SK-N-SH (cell line): ENCODE measurements around the gene ZNF585A. TPM values are rescaled to one million over a fixed set of nuclear protein-coding genes. Genes with fewer than 3 reads are reported as not detected.

ENCODE experiments used
- CTCF ChIA-PET: fragments of 300-600, 350-600 bp; formaldehyde crosslinking; extraction: SDS; loops from one replicate; lab custom pipeline; 2021; lab: Yijun Ruan, JAX
- POLR2A ChIA-PET: fragments of 350-600 bp; sonication (Branson Sonifier 250); formaldehyde crosslinking; extraction: SDS; loops from one replicate; lab custom pipeline; 2020; ENCODE audit warnings: antibody characterized with exemption, inconsistent platforms; lab: Yijun Ruan, JAX
- DNase-seq: peaks from one replicate; pipeline ENCODE4 v3.0.0; 2012
- H2AFZ ChIP-seq: fragments of 200-600 bp; sonication (generic); 2 replicates; pipeline ENCODE4 v1.8.1; 2016; ENCODE audit warnings: antibody characterized with exemption, mild to moderate bottlenecking, low read depth
- H3F3A ChIP-seq: fragments of 200-600 bp; sonication (generic); replicated peaks from 2 replicates; pipeline ENCODE3; 2016; ENCODE audit warnings: antibody characterized with exemption, mild to moderate bottlenecking; ENCODE audit not compliant: insufficient read depth
- H3K27ac ChIP-seq, 2 experiments: fragments of 200-500 bp in 1 of 2; fragments of 200-600 bp in 1 of 2; sonication (Bioruptor generic) in 1 of 2; sonication (generic), shearing (Covaris generic) in 1 of 2; 2 replicates each; pipeline versions ENCODE4 v1.5.1 to v1.6.1; 2014 to 2016; ENCODE audit warnings: low read depth in 2 of 2, inconsistent platforms in 1 of 2, low read length in 1 of 2, mild to moderate bottlenecking in 1 of 2, mixed read lengths in 1 of 2
- H3K27me3 ChIP-seq: fragments of 200-600 bp; sonication (generic), shearing (Covaris generic); 2 replicates; pipeline ENCODE4 v1.6.1; 2016; ENCODE audit warnings: mixed run types; ENCODE audit not compliant: insufficient read depth
- H3K36me3 ChIP-seq, 2 experiments: fragments of 200-500 bp in 1 of 2; fragments of 200-600 bp in 1 of 2; sonication (Bioruptor generic) in 1 of 2; sonication (generic) in 1 of 2; replicated peaks in 1 of 2; 2 replicates each; pipeline versions ENCODE3 to v1.5.1; 2014 to 2016; ENCODE audit warnings: low read length in 1 of 2, mild to moderate bottlenecking in 1 of 2; ENCODE audit not compliant: insufficient read depth in 2 of 2, control insufficient read depth in 1 of 2
- H3K4me1 ChIP-seq, 2 experiments: fragments of 200-500 bp in 1 of 2; fragments of 200-600 bp in 1 of 2; sonication (Bioruptor generic) in 1 of 2; sonication (generic), shearing (Covaris generic) in 1 of 2; 2 replicates each; pipeline versions ENCODE4 v1.5.1 to v1.6.1; 2014 to 2016; ENCODE audit warnings: low read depth in 1 of 2, low read length in 1 of 2, mixed run types in 1 of 2; ENCODE audit not compliant: insufficient read depth in 2 of 2, control insufficient read depth in 1 of 2
- H3K4me2 ChIP-seq: fragments of 200-600 bp; sonication (generic), shearing (Covaris generic); 2 replicates; pipeline ENCODE4 v1.6.1; 2017; ENCODE audit warnings: mixed run types
- H3K4me3 ChIP-seq, 2 experiments: fragments of 200-500 bp in 1 of 2; fragments of 200-600 bp in 1 of 2; sonication (Bioruptor generic) in 1 of 2; sonication (generic), shearing (Covaris generic) in 1 of 2; 2 replicates each; pipeline versions ENCODE4 v1.5.1 to v1.8.1; 2014 to 2016; ENCODE audit warnings: low read depth in 2 of 2, inconsistent platforms in 1 of 2, low read length in 1 of 2, mild to moderate bottlenecking in 1 of 2, mixed read lengths in 1 of 2, moderate library complexity in 1 of 2
- H3K79me2 ChIP-seq: fragments of 200-600 bp; sonication (generic); 2 replicates; pipeline ENCODE4 v1.8.1; 2017; ENCODE audit warnings: mild to moderate bottlenecking; ENCODE audit not compliant: insufficient read depth
- H3K9ac ChIP-seq: fragments of 200-600 bp; sonication (generic); 2 replicates; pipeline ENCODE4 v1.6.1; 2017; ENCODE audit warnings: mixed run types
- H3K9me2 ChIP-seq: fragments of 200-600 bp; sonication (generic); 2 replicates; pipeline ENCODE4 v1.6.1; 2017; ENCODE audit warnings: mixed run types
- H3K9me3 ChIP-seq: fragments of 200-600 bp; sonication (generic); 2 replicates; pipeline ENCODE4 v1.6.1; 2017; ENCODE audit warnings: mixed run types, mild to moderate bottlenecking, moderate library complexity
- H4K20me1 ChIP-seq: fragments of 200-600 bp; sonication (generic); 2 replicates; pipeline ENCODE4 v1.6.1; 2017; ENCODE audit warnings: mild to moderate bottlenecking, mixed run types; ENCODE audit not compliant: insufficient read depth
- CHD2 ChIP-seq: fragments of 150-350 bp; IDR thresholded peaks from 2 replicates; pipeline ENCODE4 v1.6.1; 2018; ENCODE audit warnings: low read length; ENCODE audit not compliant: partially characterized antibody
- ELF1 ChIP-seq: IDR thresholded peaks from 2 replicates; pipeline ENCODE4 v1.4.0; 2012
- EP300 ChIP-seq, 2 experiments: IDR thresholded peaks; 2 replicates each; pipeline versions ENCODE4 v1.4.0 to v1.6.1; 2012; ENCODE audit warnings: borderline replicate concordance in 1 of 2, low read depth in 1 of 2, low read length in 1 of 2
- EZH2phosphoT487 ChIP-seq: fragments of 200-600 bp; sonication (generic); IDR thresholded peaks from 2 replicates; pipeline ENCODE4 v1.6.1; 2017; ENCODE audit warnings: low read depth, mixed run types, mild to moderate bottlenecking, antibody characterized with exemption, moderate library complexity, borderline replicate concordance
- FOSL2 ChIP-seq: IDR thresholded peaks from 2 replicates; pipeline ENCODE4 v1.4.0; 2012; ENCODE audit warnings: low read depth, mild to moderate bottlenecking, moderate library complexity, borderline replicate concordance
- FOXJ3 ChIP-seq: sonication (generic); formaldehyde crosslinking; IDR thresholded peaks from 2 replicates; pipeline ENCODE4 v1.5.1; 2020; ENCODE audit warnings: mild to moderate bottlenecking, missing genetic modification reagents
- FOXM1 ChIP-seq: IDR thresholded peaks from 2 replicates; pipeline ENCODE4 v1.4.0; 2012; ENCODE audit warnings: low read depth, mild to moderate bottlenecking
- GABPA ChIP-seq: IDR thresholded peaks from 2 replicates; pipeline ENCODE4 v1.4.0; 2012; ENCODE audit warnings: low read depth, mild to moderate bottlenecking
- IRF3 ChIP-seq: fragments of 150-350 bp; IDR thresholded peaks from 2 replicates; pipeline ENCODE4 v1.6.1; 2016; ENCODE audit warnings: mild to moderate bottlenecking, low read depth, low read length
- JUND ChIP-seq: IDR thresholded peaks from 2 replicates; pipeline ENCODE4 v1.4.0; 2012
- MAX ChIP-seq: IDR thresholded peaks from 2 replicates; pipeline ENCODE4 v1.4.0; 2012; ENCODE audit warnings: low read depth
- MEF2A ChIP-seq: IDR thresholded peaks from 2 replicates; pipeline ENCODE4 v1.4.0; 2012; ENCODE audit warnings: low read depth, borderline replicate concordance
- NFIC ChIP-seq: IDR thresholded peaks from 2 replicates; pipeline ENCODE4 v1.4.0; 2012; ENCODE audit warnings: borderline replicate concordance
- NRF1 ChIP-seq: IDR thresholded peaks from 2 replicates; pipeline ENCODE4 v1.6.1; 2012; ENCODE audit warnings: low read depth, mild to moderate bottlenecking, low read length
- RAD21 ChIP-seq: IDR thresholded peaks from 2 replicates; pipeline ENCODE4 v1.6.1; 2012; ENCODE audit warnings: mild to moderate bottlenecking, low read length
- RXRA ChIP-seq: IDR thresholded peaks from 2 replicates; pipeline ENCODE4 v1.4.0; 2012; ENCODE audit warnings: low read depth, mild to moderate bottlenecking, borderline replicate concordance
- SIN3A ChIP-seq: IDR thresholded peaks from 2 replicates; pipeline ENCODE4 v1.6.1; 2012; ENCODE audit warnings: low read depth, mild to moderate bottlenecking, low read length, moderate library complexity, borderline replicate concordance
- SMC3 ChIP-seq: IDR thresholded peaks from 2 replicates; pipeline ENCODE4 v1.6.1; 2012; ENCODE audit warnings: low read depth, low read length, improper control_type of control experiment
- TCF12 ChIP-seq: IDR thresholded peaks from 2 replicates; pipeline ENCODE4 v1.4.0; 2012
- TEAD4 ChIP-seq: IDR thresholded peaks from 2 replicates; pipeline ENCODE4 v1.4.0; 2012; ENCODE audit warnings: mild to moderate bottlenecking, borderline replicate concordance; ENCODE audit not compliant: insufficient read depth
- YY1 ChIP-seq: IDR thresholded peaks from 2 replicates; pipeline ENCODE4 v1.4.0; 2012; ENCODE audit warnings: low read depth, mild to moderate bottlenecking
- ZBTB33 ChIP-seq: IDR thresholded peaks from 2 replicates; pipeline ENCODE4 v1.4.0; 2012; ENCODE audit warnings: low read depth, borderline replicate concordance
- WGBS: methylation state at CpG from one replicate; pipeline ENCODE4 v1.1.6; 2017; ENCODE audit warnings: low lambda C conversion rate; 5-methylcytosine and 5-hydroxymethylcytosine counted together
- polyA plus RNA-seq, 3 experiments: library from polyadenylated mRNA; depleted of rRNA; stranded (reverse); fragments of >200 nt; gene quantifications; 2 replicates each; pipeline ENCODE4 v1.2.3, GENCODE V29; 2012
- TF ChIP-seq, protein P1 (sequence below): fragments of 200-600 bp; sonication (generic); IDR thresholded peaks from 2 replicates; pipeline ENCODE4 v1.6.1; 2017; ENCODE audit warnings: antibody characterized with exemption, mild to moderate bottlenecking, moderate library complexity
- TF ChIP-seq, protein P2 (sequence below): IDR thresholded peaks from 2 replicates; pipeline ENCODE4 v1.4.0; 2012; ENCODE audit warnings: low read depth, borderline replicate concordance
- TF ChIP-seq, protein P3 (sequence below): fragments of 150-350 bp; IDR thresholded peaks from 2 replicates; pipeline ENCODE4 v1.6.1; 2017; ENCODE audit warnings: antibody characterized with exemption, low read length, low read depth, borderline replicate concordance

ZNF585A gene
- polyA plus RNA-seq, 1 of the 3 experiments (the other 2 are of a cell fraction), result 9.8 TPM

DNA sequence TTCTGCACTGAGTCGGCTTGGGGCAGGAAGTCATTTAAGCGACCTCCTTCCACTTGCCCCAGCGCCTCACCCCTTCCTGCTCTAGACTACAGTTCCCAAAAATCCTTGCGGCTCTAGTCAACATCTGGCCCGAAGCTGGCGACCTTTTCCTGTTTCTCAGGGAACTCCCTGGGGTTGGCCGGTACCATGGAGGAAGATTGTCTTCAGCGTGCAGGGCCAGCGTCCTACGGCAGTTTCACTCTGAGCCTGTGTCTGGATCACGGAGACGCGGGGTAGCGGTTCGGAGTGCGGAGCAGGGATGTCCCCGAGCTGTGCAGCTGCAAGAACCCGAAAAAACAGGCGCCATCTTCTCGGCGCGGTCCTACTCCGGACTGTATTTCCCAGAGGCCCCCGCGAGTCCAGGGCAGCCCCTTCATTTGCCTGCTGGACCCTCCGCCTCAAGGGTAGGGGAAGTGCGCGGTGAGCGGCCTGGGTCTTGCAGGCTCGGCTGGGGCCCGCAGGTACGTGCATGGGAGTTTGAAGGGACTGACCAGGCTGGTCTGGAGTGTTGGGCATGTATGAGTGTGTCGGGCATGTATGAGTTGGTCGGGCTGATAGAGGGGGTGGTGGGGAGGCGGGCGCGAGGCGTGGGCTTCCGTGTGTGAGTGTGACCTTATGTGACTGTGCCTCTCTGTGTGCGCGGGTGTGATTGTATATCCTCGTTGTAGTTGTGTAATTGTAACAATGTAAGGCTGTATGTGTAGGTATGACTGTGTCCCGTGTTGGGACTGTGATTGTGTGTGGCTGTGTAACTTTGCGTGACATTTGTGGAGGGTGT lies 45.5 kb upstream of the ZNF585A start, which contains the start of gene ZNF383:
TSS of gene ZNF383 (plus strand) at position 440 of the 817 bp plus-strand sequence. CDS start 12,240 bp downstream, outside the sequence.
- H3K9ac ChIP-seq, result peak within 1 kb of the TSS; percentile 71
- H3K36me3 ChIP-seq, result peaks cover 0 to 28% of the 10 kb centered on the region in 2 experiments
- POLR2A ChIA-PET, result interaction anchor here (0.8 to 1.3 kb wide), 7 partner anchors 10 to 690 kb away, joined by 3 to 5 read pairs (median 3); partner anchors contain the start of genes ZNF260 and ZNF420
- 2% methylated on average over 30 of the region's 44 CpGs for WGBS
- peak within 1 kb of the TSS; percentile 99 for H2AFZ ChIP-seq
- DNase-seq, result peak; percentile 90
- peaks cover 6% of the 10 kb centered on the region for H3F3A ChIP-seq
- no peaks in the 10 kb centered on the region for H3K9me3 ChIP-seq
- H4K20me1 ChIP-seq, result no peaks in the 10 kb centered on the region
- peaks cover 0 to 6% of the 10 kb centered on the region in 2 experiments; a peak in 1 of 4 replicates for H3K4me1 ChIP-seq
- CTCF ChIA-PET, result interaction anchor here (1.2 to 2.5 kb wide), 2 partner anchors 18 to 244 kb away, joined by 3 to 15 read pairs; no protein-coding TSS in a partner anchor
- H3K27me3 ChIP-seq, result no peaks in the 10 kb centered on the region
- H3K79me2 ChIP-seq, result peaks cover 25% of the 10 kb centered on the region
- H3K9me2 ChIP-seq, result no peaks in the 10 kb centered on the region
- H3K4me3 ChIP-seq, result peak within 1 kb of the TSS; percentile 57 to 100
- H3K4me2 ChIP-seq, result peak within 1 kb of the TSS; percentile 82
- H3K27ac ChIP-seq, result peak within 1 kb of the TSS; percentile 75 to 97
- no peak for TF ChIP-seq MEF2A
- TF ChIP-seq RAD21, result no peak
- no peak for TF ChIP-seq NFIC
- TF ChIP-seq JUND, result no peak
- peak; percentile 55; the same call in 1 of the 2 replicates for TF ChIP-seq TCF12
- peak; percentile 36; the same call in 1 of the 2 replicates for TF ChIP-seq MAX
- TF ChIP-seq FOXM1, result no peak
- peak; percentile 89 for TF ChIP-seq ELF1
- no peak for TF ChIP-seq SMC3
- TF ChIP-seq EZH2phosphoT487, result no peak
- TF ChIP-seq, protein P1, sequence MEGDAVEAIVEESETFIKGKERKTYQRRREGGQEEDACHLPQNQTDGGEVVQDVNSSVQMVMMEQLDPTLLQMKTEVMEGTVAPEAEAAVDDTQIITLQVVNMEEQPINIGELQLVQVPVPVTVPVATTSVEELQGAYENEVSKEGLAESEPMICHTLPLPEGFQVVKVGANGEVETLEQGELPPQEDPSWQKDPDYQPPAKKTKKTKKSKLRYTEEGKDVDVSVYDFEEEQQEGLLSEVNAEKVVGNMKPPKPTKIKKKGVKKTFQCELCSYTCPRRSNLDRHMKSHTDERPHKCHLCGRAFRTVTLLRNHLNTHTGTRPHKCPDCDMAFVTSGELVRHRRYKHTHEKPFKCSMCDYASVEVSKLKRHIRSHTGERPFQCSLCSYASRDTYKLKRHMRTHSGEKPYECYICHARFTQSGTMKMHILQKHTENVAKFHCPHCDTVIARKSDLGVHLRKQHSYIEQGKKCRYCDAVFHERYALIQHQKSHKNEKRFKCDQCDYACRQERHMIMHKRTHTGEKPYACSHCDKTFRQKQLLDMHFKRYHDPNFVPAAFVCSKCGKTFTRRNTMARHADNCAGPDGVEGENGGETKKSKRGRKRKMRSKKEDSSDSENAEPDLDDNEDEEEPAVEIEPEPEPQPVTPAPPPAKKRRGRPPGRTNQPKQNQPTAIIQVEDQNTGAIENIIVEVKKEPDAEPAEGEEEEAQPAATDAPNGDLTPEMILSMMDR, result no peak
- no peak for TF ChIP-seq IRF3
- TF ChIP-seq GABPA, result peak; percentile 72
- no peak for TF ChIP-seq NRF1
- TF ChIP-seq, protein P2, sequence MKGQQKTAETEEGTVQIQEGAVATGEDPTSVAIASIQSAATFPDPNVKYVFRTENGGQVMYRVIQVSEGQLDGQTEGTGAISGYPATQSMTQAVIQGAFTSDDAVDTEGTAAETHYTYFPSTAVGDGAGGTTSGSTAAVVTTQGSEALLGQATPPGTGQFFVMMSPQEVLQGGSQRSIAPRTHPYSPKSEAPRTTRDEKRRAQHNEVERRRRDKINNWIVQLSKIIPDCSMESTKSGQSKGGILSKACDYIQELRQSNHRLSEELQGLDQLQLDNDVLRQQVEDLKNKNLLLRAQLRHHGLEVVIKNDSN, result 0 out of 2 replicates have a peak, but pooled peaks have one; percentile 15
- no peak for TF ChIP-seq FOSL2
- TF ChIP-seq, protein P3, sequence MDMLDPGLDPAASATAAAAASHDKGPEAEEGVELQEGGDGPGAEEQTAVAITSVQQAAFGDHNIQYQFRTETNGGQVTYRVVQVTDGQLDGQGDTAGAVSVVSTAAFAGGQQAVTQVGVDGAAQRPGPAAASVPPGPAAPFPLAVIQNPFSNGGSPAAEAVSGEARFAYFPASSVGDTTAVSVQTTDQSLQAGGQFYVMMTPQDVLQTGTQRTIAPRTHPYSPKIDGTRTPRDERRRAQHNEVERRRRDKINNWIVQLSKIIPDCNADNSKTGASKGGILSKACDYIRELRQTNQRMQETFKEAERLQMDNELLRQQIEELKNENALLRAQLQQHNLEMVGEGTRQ, result no peak
- TF ChIP-seq YY1, result peak; percentile 96
- TF ChIP-seq EP300 (IDR thresholded peaks at IDR 0.05; ENCODE audit: borderline replicate concordance in 1 of 2, low read depth in 1 of 2, low read length in 1 of 2), result no peak; a peak in 1 of 4 replicates
- no peak for TF ChIP-seq FOXJ3 (CRISPR knock-in tag)
- peak; percentile 76 for TF ChIP-seq SIN3A
- TF ChIP-seq TEAD4, result no peak
- no peak; the same call in 1 of the 2 replicates for TF ChIP-seq ZBTB33
- no peak for TF ChIP-seq RXRA
- peak; percentile 26 for TF ChIP-seq CHD2
